ENCODE results near the gene NCOA6.
"Not testable (repeated sequence)": the region's sequence is repeated elsewhere in the genome, so short reads cannot be mapped to it uniquely, and the experiment has no call there.

The NCOA6 gene

DNA sequence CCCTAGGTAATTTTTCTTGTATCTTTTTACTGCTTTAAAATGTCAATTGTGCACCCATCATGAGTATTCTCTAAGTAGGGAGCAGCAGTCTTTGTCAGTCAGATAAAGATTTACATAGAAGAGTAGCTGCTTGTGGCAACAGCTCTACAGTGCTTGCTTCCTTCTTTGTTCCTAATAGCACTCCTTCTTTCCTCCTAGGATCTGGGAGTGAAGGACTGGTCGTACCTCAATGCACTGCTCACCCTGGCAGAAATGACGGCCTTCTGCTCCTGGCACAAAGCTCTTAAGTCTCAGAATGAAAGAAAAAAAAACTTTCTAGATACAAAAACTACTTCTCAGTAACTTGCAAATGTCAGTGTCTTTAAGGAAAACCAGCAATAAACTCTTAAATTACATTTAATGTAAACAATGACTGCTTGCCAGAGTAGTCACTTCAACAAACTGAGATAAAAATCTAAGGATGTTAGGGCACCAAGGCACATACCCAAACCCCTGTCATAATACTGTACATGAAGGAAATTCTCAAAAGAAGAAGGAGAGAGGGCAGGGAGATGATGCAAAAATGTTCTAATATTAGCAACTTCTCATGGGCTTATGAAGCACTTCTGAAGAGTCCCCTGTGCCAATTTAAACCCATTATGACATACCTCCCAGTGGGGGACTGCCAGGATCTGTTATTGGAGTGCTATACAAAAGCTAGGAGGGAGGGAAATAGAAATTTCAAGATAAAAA lies 34.0 kb downstream of the NCOA6 start:
- no peaks in the 10 kb centered on the region for H3K4me1 ChIP-seq (ENCODE audit: insufficient read depth, low read length)
- H3K4me3 ChIP-seq (ENCODE audit: low read length) = no peak overlapping the region
- peaks cover 21% of the 10 kb centered on the region for H3K36me3 ChIP-seq (ENCODE audit: insufficient read depth, low read length)
- no peaks in the 10 kb centered on the region for H3K9me3 ChIP-seq (ENCODE audit: low read length)
- H2AFZ ChIP-seq (ENCODE audit: low read depth, low read length) = no peak overlapping the region
- H3K27me3 ChIP-seq (ENCODE audit: insufficient read depth, low read length) = no peaks in the 10 kb centered on the region

DNA sequence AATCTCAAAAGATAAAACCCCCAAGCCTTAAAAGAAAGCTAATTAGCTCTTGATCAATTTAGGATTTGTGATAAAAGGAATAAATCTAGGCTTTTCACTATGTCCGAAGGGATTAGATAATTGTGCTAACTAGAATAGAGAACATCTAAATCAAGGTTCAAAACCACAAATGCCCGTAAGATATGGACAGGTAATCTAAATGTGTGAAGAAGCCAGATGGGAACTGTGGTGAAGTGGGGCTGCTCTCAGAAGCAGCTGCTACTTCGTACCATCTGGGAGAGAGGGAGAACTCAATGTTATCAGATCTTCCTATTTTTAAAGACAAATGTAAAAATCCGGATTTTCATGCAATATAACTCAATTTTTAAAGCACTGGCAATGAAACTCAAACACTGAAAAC lies 44.2 kb downstream of the NCOA6 start:
- H3K9me3 ChIP-seq (ENCODE audit: low read length) = no peaks in the 10 kb centered on the region
- no peak overlapping the region for H2AFZ ChIP-seq (ENCODE audit: low read depth, low read length)
- no peaks in the 10 kb centered on the region for H3K27me3 ChIP-seq (ENCODE audit: insufficient read depth, low read length)
- no peaks in the 10 kb centered on the region for H3K4me1 ChIP-seq (ENCODE audit: insufficient read depth, low read length)
- no peak overlapping the region for H3K4me3 ChIP-seq (ENCODE audit: low read length)
- H3K36me3 ChIP-seq (ENCODE audit: insufficient read depth, low read length) = peaks cover 35% of the 10 kb centered on the region

DNA sequence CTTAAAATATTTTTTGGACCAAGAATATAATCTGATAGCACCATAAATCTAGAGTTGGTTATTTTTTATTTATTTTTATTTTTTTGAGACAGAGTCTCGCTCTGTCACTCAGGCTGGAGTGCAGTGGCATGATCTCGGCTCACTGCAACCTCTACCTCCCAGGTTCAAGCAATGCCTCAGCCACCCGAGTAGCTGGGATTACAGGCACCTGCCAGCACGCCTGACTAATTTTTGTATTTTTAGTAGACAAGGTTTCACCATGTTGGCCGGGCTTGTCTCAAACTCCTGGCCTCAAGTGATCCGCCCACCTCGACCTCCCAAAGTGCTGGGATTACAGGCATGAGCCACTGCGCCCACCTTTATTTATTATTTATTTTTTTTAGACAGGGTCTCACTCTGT lies 45.2 kb downstream of the NCOA6 start:
- not testable (repeated sequence) for H3K9me3 ChIP-seq (ENCODE audit: low read length); H2AFZ ChIP-seq (ENCODE audit: low read depth, low read length); H3K4me1 ChIP-seq (ENCODE audit: insufficient read depth, low read length); H3K4me3 ChIP-seq (ENCODE audit: low read length); H3K27me3 ChIP-seq (ENCODE audit: insufficient read depth, low read length)
- H3K36me3 ChIP-seq (ENCODE audit: insufficient read depth, low read length) = peaks cover 43% of the 10 kb centered on the region

DNA sequence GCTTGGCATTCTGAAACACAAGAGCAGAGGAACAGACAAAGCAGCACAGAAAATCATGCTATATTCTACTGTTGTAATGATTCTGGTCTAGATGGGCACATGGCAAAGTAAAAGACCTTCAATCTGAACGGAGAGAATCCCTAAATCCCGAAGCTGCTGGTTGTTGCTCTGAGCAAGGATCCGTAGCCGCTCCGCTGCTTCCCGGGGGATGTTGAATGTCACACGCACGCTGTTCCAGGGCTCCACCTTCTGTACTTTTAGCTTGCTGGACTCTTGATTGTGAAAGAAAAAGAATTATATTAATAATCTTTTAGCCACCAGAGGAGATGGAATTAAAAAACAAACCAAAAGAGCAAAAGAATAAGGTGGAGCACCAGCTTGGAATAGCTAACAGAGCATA lies 49.3 kb downstream of the NCOA6 start:
- Histone ChIP-seq H3K4me3 (ENCODE audit: low read length) (no peak overlapping the region), H2AFZ (ENCODE audit: low read depth, low read length) (no peak overlapping the region), H3K9me3 (ENCODE audit: low read length) (no peaks in the 10 kb centered on the region), H3K36me3 (ENCODE audit: insufficient read depth, low read length) (peaks cover 67% of the 10 kb centered on the region), H3K27me3 (ENCODE audit: insufficient read depth, low read length) (no peaks in the 10 kb centered on the region), H3K4me1 (ENCODE audit: insufficient read depth, low read length) (no peaks in the 10 kb centered on the region)

DNA sequence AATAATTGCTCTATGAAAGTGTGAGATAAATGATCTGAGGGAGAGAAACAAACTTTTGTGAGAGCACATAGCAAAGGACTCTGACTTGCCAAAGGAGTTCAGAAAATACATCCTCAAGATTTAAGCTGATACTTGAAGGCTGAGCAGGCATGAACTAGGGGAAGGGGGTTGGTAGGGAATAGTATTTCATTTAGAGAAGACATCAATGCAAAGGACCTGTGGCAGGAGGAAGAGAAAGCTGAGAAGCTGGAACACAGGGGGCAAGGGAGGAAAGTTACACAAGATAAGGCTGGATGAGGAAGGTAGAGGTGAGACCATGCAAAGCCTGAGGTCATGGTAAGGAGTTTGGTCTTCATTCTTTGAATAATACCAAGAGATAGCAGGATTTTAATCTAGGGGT lies 50.6 kb downstream of the NCOA6 start:
- Histone ChIP-seq H3K27me3 (ENCODE audit: insufficient read depth, low read length) (no peaks in the 10 kb centered on the region), H3K4me3 (ENCODE audit: low read length) (no peak overlapping the region), H2AFZ (ENCODE audit: low read depth, low read length) (no peak overlapping the region), H3K9me3 (ENCODE audit: low read length) (no peaks in the 10 kb centered on the region), H3K4me1 (ENCODE audit: insufficient read depth, low read length) (no peaks in the 10 kb centered on the region), H3K36me3 (ENCODE audit: insufficient read depth, low read length) (peaks cover 59% of the 10 kb centered on the region)

DNA sequence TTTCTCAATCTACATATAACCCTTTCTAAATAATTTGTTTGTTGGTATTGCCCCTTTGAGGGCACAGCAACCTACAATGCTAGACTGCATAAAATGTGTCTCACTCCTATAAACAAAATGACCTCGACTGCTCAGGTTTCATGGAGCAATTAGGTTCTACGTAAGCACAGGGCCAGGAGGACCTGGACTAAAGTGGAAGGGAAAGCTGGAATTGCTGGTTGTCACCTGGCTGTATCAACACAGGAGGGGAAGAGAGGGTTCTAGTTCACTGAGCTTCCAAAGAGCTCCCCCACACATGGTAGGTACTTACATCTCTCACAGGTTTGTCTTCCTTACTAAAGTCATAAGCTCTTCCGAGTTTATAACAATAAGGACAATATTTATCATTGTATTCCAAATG lies 51.0 kb downstream of the NCOA6 start:
- peaks cover 55% of the 10 kb centered on the region for H3K36me3 ChIP-seq (ENCODE audit: insufficient read depth, low read length)
- no peak overlapping the region for H3K4me3 ChIP-seq (ENCODE audit: low read length)
- H2AFZ ChIP-seq (ENCODE audit: low read depth, low read length) = no peak overlapping the region
- no peaks in the 10 kb centered on the region for H3K4me1 ChIP-seq (ENCODE audit: insufficient read depth, low read length)
- no peaks in the 10 kb centered on the region for H3K9me3 ChIP-seq (ENCODE audit: low read length)
- H3K27me3 ChIP-seq (ENCODE audit: insufficient read depth, low read length) = no peaks in the 10 kb centered on the region

DNA sequence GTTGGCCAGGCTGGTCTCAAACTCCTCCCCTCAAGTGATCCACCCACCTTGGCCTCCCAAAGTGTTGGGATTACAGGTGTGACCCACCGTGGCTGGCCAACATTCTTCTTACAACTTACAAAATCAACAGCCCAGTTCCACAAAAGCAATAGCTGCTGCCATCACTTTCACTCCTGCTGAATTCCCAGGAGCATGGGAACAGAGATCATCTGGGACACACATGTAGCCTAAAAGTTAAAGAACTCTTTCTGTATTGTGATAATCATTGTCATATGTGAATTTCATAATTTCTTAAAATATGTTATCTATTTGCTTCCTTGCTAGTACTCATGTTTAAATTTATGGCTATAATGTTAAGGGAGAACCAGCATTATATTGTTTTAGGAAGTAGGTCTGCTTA lies 51.7 kb downstream of the NCOA6 start:
- no peaks in the 10 kb centered on the region for H3K27me3 ChIP-seq (ENCODE audit: insufficient read depth, low read length)
- H3K9me3 ChIP-seq (ENCODE audit: low read length) = no peaks in the 10 kb centered on the region
- H3K4me1 ChIP-seq (ENCODE audit: insufficient read depth, low read length) = no peaks in the 10 kb centered on the region
- peaks cover 59% of the 10 kb centered on the region for H3K36me3 ChIP-seq (ENCODE audit: insufficient read depth, low read length)
- no peak overlapping the region for H3K4me3 ChIP-seq (ENCODE audit: low read length)
- H2AFZ ChIP-seq (ENCODE audit: low read depth, low read length) = no peak overlapping the region

DNA sequence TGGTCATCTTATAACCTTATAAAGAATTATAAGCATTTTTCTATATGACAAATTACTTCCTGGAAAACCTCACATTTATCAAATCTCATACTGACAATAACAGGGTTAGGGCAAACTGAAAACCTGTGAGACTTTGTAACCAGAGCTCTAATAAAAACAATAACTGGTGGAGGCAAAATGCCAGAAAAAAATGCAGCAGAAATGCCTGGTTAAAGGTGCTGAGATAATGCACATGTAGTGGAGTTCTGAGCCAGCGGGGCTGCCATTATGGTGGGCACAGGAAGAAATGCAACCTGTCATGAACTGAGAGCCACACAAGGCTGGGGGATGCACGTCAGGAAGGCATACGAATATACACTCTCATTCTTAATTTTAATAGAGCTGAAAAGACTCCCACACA lies 53.0 kb downstream of the NCOA6 start:
- Histone ChIP-seq H3K4me1 (ENCODE audit: insufficient read depth, low read length) (no peaks in the 10 kb centered on the region), H3K36me3 (ENCODE audit: insufficient read depth, low read length) (peaks cover 65% of the 10 kb centered on the region), H3K27me3 (ENCODE audit: insufficient read depth, low read length) (no peaks in the 10 kb centered on the region), H3K9me3 (ENCODE audit: low read length) (no peaks in the 10 kb centered on the region), H3K4me3 (ENCODE audit: low read length) (no peak overlapping the region), H2AFZ (ENCODE audit: low read depth, low read length) (no peak overlapping the region)

DNA sequence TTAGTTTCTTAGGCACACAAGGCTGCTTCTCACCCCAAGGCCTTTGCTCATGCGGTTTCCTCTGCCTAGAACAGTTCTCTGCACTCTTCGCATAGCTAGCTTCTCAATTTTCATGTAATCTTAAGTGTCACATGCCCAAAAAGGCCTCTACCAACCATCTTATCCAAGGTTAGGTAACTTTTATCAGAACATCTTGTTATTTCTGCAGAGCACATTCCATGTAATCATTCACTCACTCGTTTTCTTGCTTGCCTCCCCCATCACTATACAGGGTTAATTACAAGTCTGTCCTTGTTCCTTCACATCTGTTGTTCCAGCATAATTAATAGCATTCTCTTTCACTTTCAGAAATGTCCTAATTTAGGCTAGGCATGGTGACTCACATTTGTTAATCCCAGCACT lies 53.8 kb downstream of the NCOA6 start:
- Histone ChIP-seq H3K9me3 (ENCODE audit: low read length) (no peaks in the 10 kb centered on the region), H3K4me1 (ENCODE audit: insufficient read depth, low read length) (no peaks in the 10 kb centered on the region), H3K27me3 (ENCODE audit: insufficient read depth, low read length) (no peaks in the 10 kb centered on the region), H3K36me3 (ENCODE audit: insufficient read depth, low read length) (peaks cover 70% of the 10 kb centered on the region), H2AFZ (ENCODE audit: low read depth, low read length) (no peak overlapping the region), H3K4me3 (ENCODE audit: low read length) (no peak overlapping the region)

DNA sequence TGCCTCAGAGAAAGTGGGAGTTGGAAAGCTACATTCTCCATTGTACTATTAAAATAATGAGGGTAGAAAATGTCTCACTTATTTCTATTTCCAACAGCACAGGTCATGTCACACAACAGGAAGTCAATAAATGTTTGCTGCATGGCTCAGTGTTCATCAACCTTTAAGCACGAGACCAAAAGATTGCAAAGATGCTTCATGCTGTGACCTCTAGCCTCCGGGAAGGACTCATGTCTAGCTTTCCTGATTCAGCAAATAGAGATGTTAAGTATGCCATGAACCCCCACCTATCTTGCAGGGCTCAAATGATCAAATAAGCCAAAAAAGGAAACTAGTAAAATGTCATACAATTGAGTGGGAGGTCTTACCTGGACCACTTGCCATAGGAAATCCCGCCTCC lies 57.4 kb downstream of the NCOA6 start:
- H3K36me3 ChIP-seq (ENCODE audit: insufficient read depth, low read length) = peaks cover 63% of the 10 kb centered on the region
- H3K9me3 ChIP-seq (ENCODE audit: low read length) = no peaks in the 10 kb centered on the region
- no peak overlapping the region for H3K4me3 ChIP-seq (ENCODE audit: low read length)
- H3K27me3 ChIP-seq (ENCODE audit: insufficient read depth, low read length) = no peaks in the 10 kb centered on the region
- no peaks in the 10 kb centered on the region for H3K4me1 ChIP-seq (ENCODE audit: insufficient read depth, low read length)
- no peak overlapping the region for H2AFZ ChIP-seq (ENCODE audit: low read depth, low read length)

DNA sequence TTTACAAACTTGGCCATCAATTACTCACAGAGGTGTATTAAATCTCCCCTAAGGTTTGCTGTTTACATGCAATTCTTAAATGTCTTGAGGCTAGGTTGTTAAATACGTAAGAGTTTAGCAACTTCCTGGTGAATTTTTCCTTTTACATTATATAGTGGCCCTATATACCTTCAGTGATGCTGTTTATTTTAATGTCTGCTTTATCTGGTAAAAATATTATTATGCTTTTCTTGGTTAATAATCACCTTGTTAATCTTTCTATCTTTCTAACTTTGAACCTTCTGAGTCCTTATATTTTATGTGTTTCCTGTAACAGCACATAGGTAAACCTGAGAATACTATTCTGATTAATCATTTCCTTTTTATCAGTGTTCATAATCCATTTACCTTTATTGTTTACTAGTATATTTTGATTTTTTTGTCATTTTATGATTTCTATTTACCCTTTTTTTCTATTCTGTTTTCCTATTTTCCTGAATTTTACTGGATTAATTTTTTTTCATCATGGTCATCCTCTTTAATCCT lies 63.4 kb downstream of the NCOA6 start:
- Histone ChIP-seq H3K36me3 (ENCODE audit: insufficient read depth, low read length) (peaks cover 73% of the 10 kb centered on the region), H3K4me3 (ENCODE audit: low read length) (no peak overlapping the region), H3K9me3 (ENCODE audit: low read length) (no peaks in the 10 kb centered on the region), H3K4me1 (ENCODE audit: insufficient read depth, low read length) (no peaks in the 10 kb centered on the region), H2AFZ (ENCODE audit: low read depth, low read length) (no peak overlapping the region), H3K27me3 (ENCODE audit: insufficient read depth, low read length) (no peaks in the 10 kb centered on the region)

DNA sequence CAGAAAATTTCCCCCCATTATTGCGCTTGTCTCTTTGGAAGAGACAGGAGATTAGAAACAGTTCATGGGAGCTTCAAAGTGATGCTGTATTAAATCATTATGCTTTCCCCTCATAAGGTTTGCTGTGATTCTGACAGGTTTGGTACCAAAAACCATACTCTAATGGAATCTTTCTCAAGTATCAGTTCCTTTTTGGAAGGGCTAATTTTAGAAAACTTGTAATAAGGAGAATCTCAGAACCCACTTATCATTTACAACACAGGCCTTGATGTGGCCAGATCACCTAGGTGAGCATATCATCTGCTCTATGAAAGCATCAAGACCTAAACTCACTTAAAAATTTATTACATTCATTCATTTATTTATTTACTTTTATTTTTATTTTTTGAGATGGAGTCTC lies 70.1 kb downstream of the NCOA6 start:
- no peak overlapping the region for H3K4me3 ChIP-seq (ENCODE audit: low read length)
- H3K4me1 ChIP-seq (ENCODE audit: insufficient read depth, low read length) = no peaks in the 10 kb centered on the region
- H3K27me3 ChIP-seq (ENCODE audit: insufficient read depth, low read length) = no peaks in the 10 kb centered on the region
- no peak overlapping the region for H2AFZ ChIP-seq (ENCODE audit: low read depth, low read length)
- peaks cover 82% of the 10 kb centered on the region for H3K36me3 ChIP-seq (ENCODE audit: insufficient read depth, low read length)
- no peaks in the 10 kb centered on the region for H3K9me3 ChIP-seq (ENCODE audit: low read length)

DNA sequence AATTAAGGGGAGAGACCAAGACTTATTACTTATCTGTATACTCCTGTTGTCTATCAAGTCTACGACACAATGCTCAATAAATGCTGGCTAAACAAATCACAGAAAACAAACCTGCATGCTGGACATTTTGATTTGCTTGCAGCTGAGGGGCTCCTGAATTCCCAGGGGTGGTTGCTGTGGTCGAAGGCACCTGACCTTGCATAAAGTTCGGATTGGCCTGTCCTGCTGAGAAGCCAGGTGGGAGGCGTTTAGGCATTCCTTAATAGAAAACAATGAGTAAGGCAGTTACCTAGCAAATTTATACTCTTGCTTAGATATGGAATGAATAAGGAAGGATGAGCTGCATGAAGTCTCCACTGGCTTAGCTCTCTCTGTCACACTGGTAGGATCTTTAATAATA lies 70.8 kb downstream of the NCOA6 start:
- Histone ChIP-seq H3K4me3 (ENCODE audit: low read length) (no peak overlapping the region), H3K36me3 (ENCODE audit: insufficient read depth, low read length) (peaks cover 83% of the 10 kb centered on the region), H2AFZ (ENCODE audit: low read depth, low read length) (no peak overlapping the region), H3K4me1 (ENCODE audit: insufficient read depth, low read length) (no peaks in the 10 kb centered on the region), H3K27me3 (ENCODE audit: insufficient read depth, low read length) (no peaks in the 10 kb centered on the region), H3K9me3 (ENCODE audit: low read length) (no peaks in the 10 kb centered on the region)

Data from neuron (in vitro differentiated cells).